ENCODE data around the gene LAYN. TPM values are rescaled to one million over a fixed set of nuclear protein-coding genes. Genes with fewer than 3 reads are reported as not detected.

Gene LAYN
- total RNA-seq, 1 donor from 2014 or later, result 0.98 TPM

GRCh38 chr11:111502611-111503010 lies 37.9 kb upstream of the LAYN start:
- H3K27me3 Mint-ChIP-seq (ENCODE audit: unreplicated experiment), result no peaks in the 10 kb centered on the region
- H3K4me1 Mint-ChIP-seq (ENCODE audit: low read depth, unreplicated experiment), result no peaks in the 10 kb centered on the region
- no peaks in the 10 kb centered on the region for H3K9me3 Mint-ChIP-seq (ENCODE audit: unreplicated experiment)
- no peaks in the 10 kb centered on the region for H3K36me3 Mint-ChIP-seq (ENCODE audit: unreplicated experiment)
- H3K4me3 Mint-ChIP-seq (ENCODE audit: unreplicated experiment), result no peak overlapping the region
- DNase-seq, result no peak
- H3K27ac Mint-ChIP-seq (ENCODE audit: unreplicated experiment), result no peak overlapping the region
- no peak for TF ChIP-seq CTCF (IDR thresholded peaks at IDR 0.05; ENCODE audit: partially characterized antibody, unreplicated experiment)

GRCh38 chr11:111510311-111510710 lies 30.2 kb upstream of the LAYN start:
- no peaks in the 10 kb centered on the region for H3K36me3 Mint-ChIP-seq (ENCODE audit: unreplicated experiment)
- TF ChIP-seq CTCF (IDR thresholded peaks at IDR 0.05; ENCODE audit: partially characterized antibody, unreplicated experiment), result no peak
- no peaks in the 10 kb centered on the region for H3K9me3 Mint-ChIP-seq (ENCODE audit: unreplicated experiment)
- no peak for DNase-seq
- no peak overlapping the region for H3K27ac Mint-ChIP-seq (ENCODE audit: unreplicated experiment)
- H3K27me3 Mint-ChIP-seq (ENCODE audit: unreplicated experiment), result peaks cover 5% of the 10 kb centered on the region
- H3K4me1 Mint-ChIP-seq (ENCODE audit: low read depth, unreplicated experiment), result no peaks in the 10 kb centered on the region
- H3K4me3 Mint-ChIP-seq (ENCODE audit: unreplicated experiment), result no peak overlapping the region

- TF ChIP-seq CTCF (IDR thresholded peaks at IDR 0.05; ENCODE audit: partially characterized antibody, unreplicated experiment), result no peak
- no peak within 1 kb of the TSS for H3K27ac Mint-ChIP-seq (ENCODE audit: unreplicated experiment)
- no peaks in the 10 kb centered on the region for H3K36me3 Mint-ChIP-seq (ENCODE audit: unreplicated experiment)
- H3K4me1 Mint-ChIP-seq (ENCODE audit: low read depth, unreplicated experiment), result no peaks in the 10 kb centered on the region
- peak within 1 kb of the TSS; percentile 88 for H3K4me3 Mint-ChIP-seq (ENCODE audit: unreplicated experiment)
- H3K27me3 Mint-ChIP-seq (ENCODE audit: unreplicated experiment), result peaks cover 5% of the 10 kb centered on the region
- peak; percentile 65 for DNase-seq
- H3K9me3 Mint-ChIP-seq (ENCODE audit: unreplicated experiment), result no peaks in the 10 kb centered on the region
Observed at GRCh38 chr11:111512296-111513239, 28.0 kb upstream of the LAYN start, which contains the start of gene BTG4. TSS of gene BTG4 (minus strand) at chr11:111512386. CDS start at chr11:111498776, 13,610 bp downstream.

GRCh38 chr11:111513240-111513605 lies 27.3 kb upstream of the LAYN start:
- Mint-ChIP-seq H3K36me3 (ENCODE audit: unreplicated experiment) (no peaks in the 10 kb centered on the region), H3K4me1 (ENCODE audit: low read depth, unreplicated experiment) (no peaks in the 10 kb centered on the region), H3K9me3 (ENCODE audit: unreplicated experiment) (no peaks in the 10 kb centered on the region), H3K27me3 (ENCODE audit: unreplicated experiment) (peaks cover 5% of the 10 kb centered on the region), H3K27ac (ENCODE audit: unreplicated experiment) (peak overlapping the region; percentile 59), H3K4me3 (ENCODE audit: unreplicated experiment) (peak overlapping the region; percentile 65)
- DNase-seq, result no peak
- no peak for TF ChIP-seq CTCF (IDR thresholded peaks at IDR 0.05; ENCODE audit: partially characterized antibody, unreplicated experiment)

All from glutamatergic neuron (in vitro differentiated cells).